Coronary artery (tissue), 2 donors: ENCODE data around the gene TLE4.

Source experiments
- DNase-seq: peaks from one replicate; pipeline ENCODE4 v3.0.0-alpha.2; 2017; ENCODE audit warnings: low spot score
- H3K27ac ChIP-seq, 2 donors: fragments of 200-600 bp; sonication (generic); one replicate each; pipeline ENCODE4 v1.5.1; 2016 to 2019
- H3K4me3 ChIP-seq: fragments of 200-600 bp; sonication (generic); 2 replicates; pipeline ENCODE4 v1.5.1; 2016; ENCODE audit warnings: mild to moderate bottlenecking, moderate library complexity
- TF ChIP-seq, protein P1 (sequence below): fragments of 200-600 bp; sonication (generic); IDR thresholded peaks from one replicate; pipeline ENCODE4 v1.5.1; 2019; ENCODE audit warnings: antibody characterized with exemption

The TLE4 gene

DNA sequence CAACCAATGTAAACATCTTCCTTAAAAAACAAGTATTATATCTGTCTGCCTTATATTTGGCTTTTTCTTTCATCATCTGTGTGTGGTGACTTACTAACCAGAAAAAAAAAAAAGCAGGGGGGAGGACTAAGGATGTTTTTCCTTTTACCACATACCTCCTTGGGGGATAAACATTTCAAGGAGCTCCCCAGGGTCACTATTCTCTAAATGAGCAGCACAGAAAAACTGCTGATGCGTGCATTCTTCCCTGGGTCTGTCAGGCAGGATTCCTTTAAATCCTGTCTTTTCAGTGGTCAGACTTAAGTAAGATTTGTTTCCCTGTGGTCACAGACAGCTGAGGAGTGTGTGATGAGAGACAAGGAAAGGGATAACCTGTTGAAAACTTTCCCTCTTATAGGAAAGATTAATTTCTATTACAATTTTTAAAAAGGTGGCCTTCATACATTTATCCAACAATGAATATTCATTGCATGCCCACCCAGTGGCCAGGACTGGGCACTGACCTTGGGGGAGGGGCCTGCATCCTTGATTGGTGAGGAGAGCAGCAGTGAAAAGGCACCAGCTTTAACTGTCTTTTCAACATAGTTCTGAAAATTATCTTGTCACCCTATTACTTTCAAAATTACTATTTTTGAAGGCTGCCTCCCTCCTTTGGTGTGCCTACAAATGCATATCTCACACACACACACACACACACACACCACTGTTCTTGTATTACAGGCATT is 123.1 kb downstream of the TLE4 start:
- TF ChIP-seq, protein P1, sequence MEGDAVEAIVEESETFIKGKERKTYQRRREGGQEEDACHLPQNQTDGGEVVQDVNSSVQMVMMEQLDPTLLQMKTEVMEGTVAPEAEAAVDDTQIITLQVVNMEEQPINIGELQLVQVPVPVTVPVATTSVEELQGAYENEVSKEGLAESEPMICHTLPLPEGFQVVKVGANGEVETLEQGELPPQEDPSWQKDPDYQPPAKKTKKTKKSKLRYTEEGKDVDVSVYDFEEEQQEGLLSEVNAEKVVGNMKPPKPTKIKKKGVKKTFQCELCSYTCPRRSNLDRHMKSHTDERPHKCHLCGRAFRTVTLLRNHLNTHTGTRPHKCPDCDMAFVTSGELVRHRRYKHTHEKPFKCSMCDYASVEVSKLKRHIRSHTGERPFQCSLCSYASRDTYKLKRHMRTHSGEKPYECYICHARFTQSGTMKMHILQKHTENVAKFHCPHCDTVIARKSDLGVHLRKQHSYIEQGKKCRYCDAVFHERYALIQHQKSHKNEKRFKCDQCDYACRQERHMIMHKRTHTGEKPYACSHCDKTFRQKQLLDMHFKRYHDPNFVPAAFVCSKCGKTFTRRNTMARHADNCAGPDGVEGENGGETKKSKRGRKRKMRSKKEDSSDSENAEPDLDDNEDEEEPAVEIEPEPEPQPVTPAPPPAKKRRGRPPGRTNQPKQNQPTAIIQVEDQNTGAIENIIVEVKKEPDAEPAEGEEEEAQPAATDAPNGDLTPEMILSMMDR = no peak
- DNase-seq = no peak
- Histone ChIP-seq H3K4me3 (no peak overlapping the region), H3K27ac (no peak overlapping the region)

DNA sequence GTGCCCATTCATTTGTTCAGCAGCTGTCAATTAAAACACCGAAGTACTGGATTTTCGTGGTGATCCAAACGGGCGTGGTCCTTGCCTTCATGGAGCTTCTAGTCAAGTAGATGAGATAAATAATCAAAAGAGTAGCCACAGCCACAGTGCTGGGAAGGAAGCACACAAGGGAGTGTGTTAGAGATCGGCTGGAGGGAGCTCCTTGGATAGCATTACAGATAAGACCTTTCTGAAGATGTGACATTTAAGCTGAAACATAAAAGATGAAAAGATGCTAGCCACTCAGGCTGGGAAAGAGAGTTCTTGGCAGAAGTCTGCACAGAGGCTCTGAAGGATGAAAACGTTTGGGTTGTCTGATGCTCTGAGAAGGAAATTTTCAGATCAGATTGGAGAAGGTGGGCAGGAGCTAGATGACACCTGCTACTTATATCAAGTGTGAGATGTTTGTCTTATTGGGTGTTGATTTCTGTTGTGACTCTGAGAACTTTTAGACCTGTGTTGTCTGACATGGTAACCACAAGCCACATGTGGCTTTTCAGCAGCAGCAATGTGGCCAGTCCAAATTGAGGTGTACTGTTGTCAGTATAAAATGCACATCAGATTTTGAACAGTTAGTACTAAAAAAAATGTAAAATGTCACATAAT is 123.9 kb downstream of the TLE4 start:
- H3K4me3 ChIP-seq = no peak overlapping the region
- no peak overlapping the region for H3K27ac ChIP-seq
- TF ChIP-seq, protein P1 = no peak
- DNase-seq = no peak

DNA sequence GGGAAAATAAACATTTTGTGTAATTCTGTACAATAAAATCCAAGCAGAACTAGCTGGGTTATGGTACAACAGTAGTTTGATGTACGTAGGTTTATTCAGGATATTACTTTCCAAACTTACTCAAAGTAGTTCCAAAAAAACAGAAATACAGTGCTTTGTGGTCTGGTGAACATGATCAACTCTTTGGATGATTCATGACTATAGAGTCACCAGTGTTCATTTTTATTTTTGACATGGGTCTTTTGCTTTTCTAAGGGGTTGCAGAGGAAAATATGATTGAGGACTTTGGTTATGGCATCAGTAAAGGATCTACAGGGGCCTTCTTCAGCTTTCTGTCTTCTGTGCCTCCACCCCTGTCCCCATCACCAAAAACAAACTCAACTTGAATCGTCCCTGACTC is 127.2 kb downstream of the TLE4 start:
- no peak overlapping the region for H3K27ac ChIP-seq

GRCh38 chr9:79699479-79699878 is 127.7 kb downstream of the TLE4 start:
- TF ChIP-seq, protein P1 = no peak
- no peak overlapping the region for H3K27ac ChIP-seq
- DNase-seq = no peak
- no peak overlapping the region for H3K4me3 ChIP-seq

More for the DNA sequence above, 127.2 kb downstream of the TLE4 start:
- H3K4me3 ChIP-seq = no peak overlapping the region
- no peak for DNase-seq
- TF ChIP-seq, protein P1 = no peak

- TF ChIP-seq, protein P1 = no peak
- Histone ChIP-seq H3K27ac (no peak overlapping the region), H3K4me3 (no peak overlapping the region)
- DNase-seq = no peak
Observed at GRCh38 chr9:79700607-79701360, 129.0 kb downstream of the TLE4 start.

DNA sequence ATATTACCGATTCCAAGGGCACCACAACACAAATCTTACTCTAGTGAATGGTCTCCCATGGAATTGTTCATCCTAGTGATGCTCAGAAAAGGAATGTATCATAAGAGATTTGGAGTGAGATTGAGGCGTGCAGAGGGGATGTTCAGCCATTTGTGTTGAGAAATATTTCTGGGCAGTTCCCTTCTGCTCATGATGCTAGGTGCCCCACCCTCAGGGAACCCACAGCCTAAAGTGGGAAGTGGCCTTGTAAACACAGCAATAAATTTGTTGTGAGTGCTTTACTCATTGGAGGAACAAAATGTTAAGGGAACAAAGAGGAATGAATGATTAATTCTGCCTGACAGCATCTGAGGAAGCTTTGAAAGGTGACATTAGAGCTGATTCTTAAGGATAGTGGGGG is 129.9 kb downstream of the TLE4 start:
- DNase-seq = no peak
- TF ChIP-seq, protein P1 = no peak
- Histone ChIP-seq H3K27ac (no peak overlapping the region), H3K4me3 (no peak overlapping the region)
